DOHH2 (cell line): ENCODE measurements around the gene UPK3A.

ENCODE experiments used
- H3F3A ChIP-seq: fragments of 200-600 bp; sonication (generic), shearing (Covaris generic); 2 replicates; pipeline ENCODE4 v1.6.0; 2016; ENCODE audit warnings: antibody characterized with exemption, mild to moderate bottlenecking; ENCODE audit not compliant: control insufficient read depth, insufficient read depth
- H3K27ac ChIP-seq: fragments of 200-600 bp; sonication (generic); 2 replicates; pipeline ENCODE4 v1.5.1; 2014; ENCODE audit warnings: low read depth, mild to moderate bottlenecking, low read length, moderate library complexity
- H3K27me3 ChIP-seq: fragments of 200-600 bp; sonication (generic); 2 replicates; pipeline ENCODE4 v1.6.1; 2014; ENCODE audit warnings: mild to moderate bottlenecking, low read length, mixed read lengths; ENCODE audit not compliant: control insufficient read depth
- H3K36me3 ChIP-seq: fragments of 200-600 bp; sonication (generic); 2 replicates; pipeline ENCODE4 v1.6.1; 2014; ENCODE audit warnings: mild to moderate bottlenecking, low read length, moderate library complexity, mixed read lengths; ENCODE audit not compliant: control insufficient read depth
- H3K4me1 ChIP-seq: fragments of 200-600 bp; sonication (generic); 2 replicates; pipeline ENCODE4 v1.6.1; 2014; ENCODE audit warnings: mild to moderate bottlenecking, low read length, mixed read lengths; ENCODE audit not compliant: control insufficient read depth
- H3K4me2 ChIP-seq: fragments of 200-600 bp; sonication (generic); 2 replicates; pipeline ENCODE4 v1.6.0; 2014; ENCODE audit warnings: mild to moderate bottlenecking, low read length, moderate library complexity
- H3K4me3 ChIP-seq: fragments of 200-600 bp; sonication (generic); 2 replicates; pipeline ENCODE4 v1.5.1; 2014; ENCODE audit warnings: mild to moderate bottlenecking, low read length, mixed read lengths
- H3K79me2 ChIP-seq: fragments of 200-600 bp; sonication (generic); 2 replicates; pipeline ENCODE4 v1.6.1; 2014; ENCODE audit warnings: mild to moderate bottlenecking, low read length, mixed read lengths; ENCODE audit not compliant: control insufficient read depth
- H3K9me2 ChIP-seq: fragments of 200-600 bp; sonication (generic); replicated peaks from 2 replicates; pipeline ENCODE4 v1.6.1; 2014; ENCODE audit warnings: mild to moderate bottlenecking, low read length, mixed read lengths; ENCODE audit not compliant: control insufficient read depth
- H3K9me3 ChIP-seq: fragments of 200-600 bp; sonication (generic); 2 replicates; pipeline ENCODE4 v1.6.1; 2014; ENCODE audit warnings: antibody characterized with exemption, low read length, mixed read lengths; ENCODE audit not compliant: control insufficient read depth, insufficient read depth
- H4K20me1 ChIP-seq: fragments of 200-600 bp; sonication (generic); 2 replicates; pipeline ENCODE4 v1.6.0; 2014; ENCODE audit warnings: low read depth, mild to moderate bottlenecking, antibody characterized with exemption, low read length, moderate library complexity; ENCODE audit not compliant: control insufficient read depth, insufficient read depth
- EZH2phosphoT487 ChIP-seq: fragments of 200-600 bp; sonication (generic); IDR thresholded peaks from 2 replicates; pipeline ENCODE4 v1.6.1; 2017; ENCODE audit warnings: borderline replicate concordance, mild to moderate bottlenecking, antibody characterized with exemption, low read length, moderate library complexity, mixed read lengths
- TF ChIP-seq, protein P1 (sequence below): fragments of 200-600 bp; sonication (generic); IDR thresholded peaks from one replicate; pipeline ENCODE4 v1.5.1; 2014; ENCODE audit warnings: antibody characterized with exemption, mild to moderate bottlenecking, low read depth, low read length; ENCODE audit not compliant: poor library complexity, severe bottlenecking

The UPK3A gene

DNA sequence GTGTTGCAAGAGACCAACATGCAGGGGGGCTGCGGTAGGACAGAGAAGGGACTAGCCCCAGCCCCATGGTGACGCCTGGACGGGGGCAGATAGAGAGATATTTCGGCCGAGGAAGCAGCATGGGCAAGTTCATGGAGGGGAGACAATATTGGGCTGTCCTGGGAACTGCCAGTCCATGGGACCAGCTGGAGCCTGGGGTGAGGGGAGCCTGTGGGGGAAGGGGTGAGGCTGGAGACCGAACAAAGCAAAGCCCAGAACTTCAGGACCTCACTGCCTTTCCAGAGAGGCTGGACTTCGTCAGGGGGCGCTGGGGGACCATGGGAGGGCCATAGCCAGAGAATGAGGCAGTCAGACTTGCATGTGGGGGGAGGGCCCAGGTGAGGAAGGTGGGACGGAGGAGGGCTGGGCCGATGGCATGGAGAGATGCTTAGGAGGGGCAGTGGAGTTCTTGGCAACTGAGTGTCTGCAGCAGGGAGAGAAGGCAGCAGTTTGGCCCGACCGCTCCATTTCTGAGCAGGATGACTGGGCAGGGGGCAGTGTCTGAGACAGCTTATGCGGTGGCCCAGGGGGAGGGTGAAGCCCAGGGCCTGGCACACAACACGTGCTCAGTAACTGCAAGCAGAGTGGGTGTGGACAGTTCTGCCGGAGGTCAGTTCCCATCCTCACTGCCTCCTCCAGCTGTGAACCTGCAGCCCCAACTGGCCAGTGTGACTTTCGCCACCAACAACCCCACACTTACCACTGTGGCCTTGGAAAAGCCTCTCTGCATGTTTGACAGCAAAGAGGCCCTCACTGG is 712 bp downstream of the UPK3A start:
- Histone ChIP-seq H3K4me1 (peaks cover 24% of the 10 kb centered on the region), H3K4me3 (no peak overlapping the region), H3K9me2 (no peaks in the 10 kb centered on the region), H3K27ac (no peak overlapping the region), H4K20me1 (no peaks in the 10 kb centered on the region), H3K9me3 (no peaks in the 10 kb centered on the region), H3K36me3 (no peaks in the 10 kb centered on the region), H3K4me2 (no peak overlapping the region), H3F3A (no peaks in the 10 kb centered on the region), H3K79me2 (no peaks in the 10 kb centered on the region), H3K27me3 (peaks cover 10% of the 10 kb centered on the region)
- TF ChIP-seq, protein P1, sequence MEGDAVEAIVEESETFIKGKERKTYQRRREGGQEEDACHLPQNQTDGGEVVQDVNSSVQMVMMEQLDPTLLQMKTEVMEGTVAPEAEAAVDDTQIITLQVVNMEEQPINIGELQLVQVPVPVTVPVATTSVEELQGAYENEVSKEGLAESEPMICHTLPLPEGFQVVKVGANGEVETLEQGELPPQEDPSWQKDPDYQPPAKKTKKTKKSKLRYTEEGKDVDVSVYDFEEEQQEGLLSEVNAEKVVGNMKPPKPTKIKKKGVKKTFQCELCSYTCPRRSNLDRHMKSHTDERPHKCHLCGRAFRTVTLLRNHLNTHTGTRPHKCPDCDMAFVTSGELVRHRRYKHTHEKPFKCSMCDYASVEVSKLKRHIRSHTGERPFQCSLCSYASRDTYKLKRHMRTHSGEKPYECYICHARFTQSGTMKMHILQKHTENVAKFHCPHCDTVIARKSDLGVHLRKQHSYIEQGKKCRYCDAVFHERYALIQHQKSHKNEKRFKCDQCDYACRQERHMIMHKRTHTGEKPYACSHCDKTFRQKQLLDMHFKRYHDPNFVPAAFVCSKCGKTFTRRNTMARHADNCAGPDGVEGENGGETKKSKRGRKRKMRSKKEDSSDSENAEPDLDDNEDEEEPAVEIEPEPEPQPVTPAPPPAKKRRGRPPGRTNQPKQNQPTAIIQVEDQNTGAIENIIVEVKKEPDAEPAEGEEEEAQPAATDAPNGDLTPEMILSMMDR: no peak
- no peak for TF ChIP-seq EZH2phosphoT487

DNA sequence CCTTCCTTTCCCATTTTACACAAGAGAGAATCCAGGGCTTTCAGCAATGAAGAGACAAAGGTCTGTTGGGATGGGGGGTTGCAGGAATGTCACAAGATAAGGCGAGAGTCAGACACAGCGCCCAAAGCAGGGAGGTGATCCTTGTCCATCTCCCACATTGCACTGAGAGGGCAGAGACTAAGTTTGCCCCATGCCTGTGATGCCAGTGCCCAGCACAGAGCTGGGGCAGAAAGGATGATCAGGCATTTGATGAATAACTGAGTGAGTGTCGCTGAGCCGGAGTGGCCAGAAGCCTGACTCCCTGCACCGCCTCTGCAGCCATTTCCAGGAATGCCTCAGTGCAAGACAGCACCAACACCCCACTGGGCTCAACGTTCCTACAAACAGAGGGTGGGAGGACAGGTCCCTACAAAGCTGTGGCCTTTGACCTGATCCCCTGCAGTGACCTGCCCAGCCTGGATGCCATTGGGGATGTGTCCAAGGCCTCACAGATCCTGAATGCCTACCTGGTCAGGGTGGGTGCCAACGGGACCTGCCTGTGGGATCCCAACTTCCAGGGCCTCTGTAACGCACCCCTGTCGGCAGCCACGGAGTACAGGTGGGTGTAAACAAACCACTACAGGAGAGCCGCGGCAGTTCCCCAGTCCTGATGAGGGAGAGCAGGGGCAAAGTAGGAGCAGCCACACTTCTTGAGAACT is 2.3 kb downstream of the UPK3A start:
- H3K27ac ChIP-seq: no peak overlapping the region
- no peak overlapping the region for H3K4me2 ChIP-seq

DNA sequence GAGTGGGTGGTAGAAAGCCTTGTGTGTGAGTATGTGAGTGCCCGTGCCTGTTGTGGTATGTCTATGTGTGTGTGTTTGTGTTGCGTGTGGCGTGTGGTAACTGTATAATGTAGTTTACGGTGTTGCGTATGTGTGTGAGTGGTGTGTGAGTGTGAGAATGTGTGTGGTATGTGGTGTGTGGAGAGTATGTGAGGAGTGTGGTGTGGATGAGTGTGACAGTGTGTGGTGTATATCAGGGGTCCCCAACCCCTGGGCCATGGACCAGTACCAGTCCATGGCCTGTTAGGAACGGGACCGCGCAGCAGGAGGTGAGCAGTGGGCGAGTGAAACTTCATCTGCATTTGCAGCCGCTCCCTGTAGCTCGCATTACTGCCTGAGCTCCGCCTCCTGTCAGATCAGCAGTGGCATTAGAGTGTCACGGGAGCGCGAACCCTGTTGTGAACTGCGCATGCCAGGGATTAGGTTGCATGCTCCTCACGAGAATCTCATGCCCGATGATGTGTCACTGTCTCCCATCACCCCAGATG is 5.7 kb downstream of the UPK3A start:
- TF ChIP-seq, protein P1: no peak
- TF ChIP-seq EZH2phosphoT487: no peak
- Histone ChIP-seq H3K27ac (no peak overlapping the region), H3K9me3 (no peaks in the 10 kb centered on the region), H3F3A (no peaks in the 10 kb centered on the region), H3K36me3 (no peaks in the 10 kb centered on the region), H3K9me2 (no peaks in the 10 kb centered on the region), H3K79me2 (no peaks in the 10 kb centered on the region), H4K20me1 (no peaks in the 10 kb centered on the region), H3K4me1 (peaks cover 14% of the 10 kb centered on the region), H3K4me2 (no peak overlapping the region), H3K27me3 (peaks cover 2% of the 10 kb centered on the region; the same call in 1 of the 2 replicates), H3K4me3 (no peak overlapping the region)

More for the DNA sequence above, 2.3 kb downstream of the UPK3A start:
- Histone ChIP-seq H3K9me2 (no peaks in the 10 kb centered on the region), H3K79me2 (no peaks in the 10 kb centered on the region), H3K27me3 (peaks cover 11% of the 10 kb centered on the region), H3F3A (no peaks in the 10 kb centered on the region), H3K4me1 (peaks cover 22% of the 10 kb centered on the region), H4K20me1 (no peaks in the 10 kb centered on the region), H3K9me3 (no peaks in the 10 kb centered on the region), H3K36me3 (no peaks in the 10 kb centered on the region), H3K4me3 (no peak overlapping the region)
- TF ChIP-seq, protein P1: no peak
- TF ChIP-seq EZH2phosphoT487: no peak
